ENCODE results near the gene ZSWIM5. TPM values are rescaled to one million over a fixed set of nuclear protein-coding genes. Genes with fewer than 3 reads are reported as not detected.
"Not testable (repeated sequence)": the region's sequence is repeated elsewhere in the genome, so short reads cannot be mapped to it uniquely, and the experiment has no call there.

ZSWIM5 gene
- total RNA-seq, 1 donor from 2014 or later, result 0.79 TPM

GRCh38 chr1:45116820-45117219 is 89.6 kb downstream of the ZSWIM5 start:
- Mint-ChIP-seq H3K9me3 (ENCODE audit: unreplicated experiment) (peaks cover 4% of the 10 kb centered on the region), H3K36me3 (ENCODE audit: low read depth, unreplicated experiment) (no peaks in the 10 kb centered on the region), H3K4me3 (ENCODE audit: unreplicated experiment) (no peak overlapping the region), H3K27me3 (ENCODE audit: low read depth, unreplicated experiment) (no peaks in the 10 kb centered on the region), H3K27ac (ENCODE audit: unreplicated experiment) (no peak overlapping the region), H3K4me1 (ENCODE audit: low read depth, unreplicated experiment) (no peaks in the 10 kb centered on the region)
- Histone ChIP-seq H3K4me3 (ENCODE audit: insufficient read depth, low read depth, low read length) (no peak overlapping the region), H2AFZ (ENCODE audit: low read depth, low read length) (no peak overlapping the region), H3K4me1 (ENCODE audit: insufficient read depth, low read length) (no peaks in the 10 kb centered on the region), H3K4me2 (ENCODE audit: low read length) (no peak overlapping the region), H3K9ac (ENCODE audit: low read length) (no peak overlapping the region), H3K27me3 (ENCODE audit: insufficient read depth, low read length) (no peaks in the 10 kb centered on the region), H3K79me2 (ENCODE audit: insufficient read depth, low read length) (no peaks in the 10 kb centered on the region), H3K36me3 (ENCODE audit: insufficient read depth, low read length) (no peaks in the 10 kb centered on the region), H3K27ac (ENCODE audit: low read depth, low read length) (no peak overlapping the region), H3K9me3 (ENCODE audit: insufficient read depth, low read depth, low read length) (no peaks in the 10 kb centered on the region), H4K20me1 (ENCODE audit: insufficient read depth, low read length) (no peaks in the 10 kb centered on the region)
- DNase-seq (ENCODE audit: low read depth), result no peak
- TF ChIP-seq, protein P1, sequence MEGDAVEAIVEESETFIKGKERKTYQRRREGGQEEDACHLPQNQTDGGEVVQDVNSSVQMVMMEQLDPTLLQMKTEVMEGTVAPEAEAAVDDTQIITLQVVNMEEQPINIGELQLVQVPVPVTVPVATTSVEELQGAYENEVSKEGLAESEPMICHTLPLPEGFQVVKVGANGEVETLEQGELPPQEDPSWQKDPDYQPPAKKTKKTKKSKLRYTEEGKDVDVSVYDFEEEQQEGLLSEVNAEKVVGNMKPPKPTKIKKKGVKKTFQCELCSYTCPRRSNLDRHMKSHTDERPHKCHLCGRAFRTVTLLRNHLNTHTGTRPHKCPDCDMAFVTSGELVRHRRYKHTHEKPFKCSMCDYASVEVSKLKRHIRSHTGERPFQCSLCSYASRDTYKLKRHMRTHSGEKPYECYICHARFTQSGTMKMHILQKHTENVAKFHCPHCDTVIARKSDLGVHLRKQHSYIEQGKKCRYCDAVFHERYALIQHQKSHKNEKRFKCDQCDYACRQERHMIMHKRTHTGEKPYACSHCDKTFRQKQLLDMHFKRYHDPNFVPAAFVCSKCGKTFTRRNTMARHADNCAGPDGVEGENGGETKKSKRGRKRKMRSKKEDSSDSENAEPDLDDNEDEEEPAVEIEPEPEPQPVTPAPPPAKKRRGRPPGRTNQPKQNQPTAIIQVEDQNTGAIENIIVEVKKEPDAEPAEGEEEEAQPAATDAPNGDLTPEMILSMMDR (IDR thresholded peaks at IDR 0.05; ENCODE audit: insufficient read depth, low read depth, low read length), result no peak
- TF ChIP-seq EZH2 (IDR thresholded peaks at IDR 0.05; ENCODE audit: insufficient read depth, low read length), result no peak
- FAIRE-seq, result no peak

DNA sequence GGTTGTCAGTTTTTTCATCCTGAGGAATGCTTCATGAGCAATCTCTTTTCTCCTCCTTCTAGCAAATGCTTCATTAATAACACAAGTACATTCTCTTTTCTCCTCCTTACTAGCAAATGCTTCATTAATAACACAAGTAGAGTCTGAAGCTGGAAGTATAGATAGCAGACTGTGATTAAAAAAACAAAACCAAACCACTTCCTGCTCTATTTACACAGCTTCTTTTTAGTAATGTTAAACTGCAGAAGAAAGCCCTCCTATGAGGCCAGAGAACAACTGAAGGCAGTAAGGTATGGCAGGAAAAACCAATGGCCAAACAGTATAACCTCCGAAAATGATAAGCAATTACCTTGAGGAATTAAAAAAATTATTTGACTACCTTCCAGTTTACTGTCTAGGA is 90.1 kb downstream of the ZSWIM5 start:
- Histone ChIP-seq H2AFZ (ENCODE audit: low read depth, low read length) (no peak overlapping the region), H4K20me1 (ENCODE audit: insufficient read depth, low read length) (no peaks in the 10 kb centered on the region), H3K27ac (ENCODE audit: low read depth, low read length) (no peak overlapping the region), H3K79me2 (ENCODE audit: insufficient read depth, low read length) (no peaks in the 10 kb centered on the region), H3K4me3 (ENCODE audit: insufficient read depth, low read depth, low read length) (no peak overlapping the region), H3K36me3 (ENCODE audit: insufficient read depth, low read length) (no peaks in the 10 kb centered on the region), H3K27me3 (ENCODE audit: insufficient read depth, low read length) (no peaks in the 10 kb centered on the region), H3K9me3 (ENCODE audit: insufficient read depth, low read depth, low read length) (no peaks in the 10 kb centered on the region), H3K9ac (ENCODE audit: low read length) (no peak overlapping the region), H3K4me2 (ENCODE audit: low read length) (no peak overlapping the region), H3K4me1 (ENCODE audit: insufficient read depth, low read length) (no peaks in the 10 kb centered on the region)
- Mint-ChIP-seq H3K4me1 (ENCODE audit: low read depth, unreplicated experiment) (no peaks in the 10 kb centered on the region), H3K27me3 (ENCODE audit: low read depth, unreplicated experiment) (no peaks in the 10 kb centered on the region), H3K27ac (ENCODE audit: unreplicated experiment) (no peak overlapping the region), H3K36me3 (ENCODE audit: low read depth, unreplicated experiment) (no peaks in the 10 kb centered on the region), H3K9me3 (ENCODE audit: unreplicated experiment) (peaks cover 4% of the 10 kb centered on the region), H3K4me3 (ENCODE audit: unreplicated experiment) (no peak overlapping the region)
- DNase-seq (ENCODE audit: low read depth) (no peak), FAIRE-seq (no peak)
- TF ChIP-seq, protein P1 (IDR thresholded peaks at IDR 0.05; ENCODE audit: insufficient read depth, low read depth, low read length), result no peak
- no peak for TF ChIP-seq EZH2 (IDR thresholded peaks at IDR 0.05; ENCODE audit: insufficient read depth, low read length)

- H3K4me1 Mint-ChIP-seq (ENCODE audit: low read depth, unreplicated experiment); H3K27ac Mint-ChIP-seq (ENCODE audit: unreplicated experiment); H3K36me3 Mint-ChIP-seq (ENCODE audit: low read depth, unreplicated experiment): not testable (repeated sequence)
These were observed 91.2 kb downstream of the ZSWIM5 start for GRCh38 chr1:45115198-45115597.

More at GRCh38 chr1:45115198-45115597, 91.2 kb downstream of the ZSWIM5 start:
- H3K27me3 ChIP-seq (ENCODE audit: insufficient read depth, low read length); H2AFZ ChIP-seq (ENCODE audit: low read depth, low read length); H3K27me3 Mint-ChIP-seq (ENCODE audit: low read depth, unreplicated experiment); H3K27ac ChIP-seq (ENCODE audit: low read depth, low read length); H4K20me1 ChIP-seq (ENCODE audit: insufficient read depth, low read length); FAIRE-seq; H3K9me3 Mint-ChIP-seq (ENCODE audit: unreplicated experiment); H3K4me3 Mint-ChIP-seq (ENCODE audit: unreplicated experiment); H3K36me3 ChIP-seq (ENCODE audit: insufficient read depth, low read length); DNase-seq (ENCODE audit: low read depth); H3K9me3 ChIP-seq (ENCODE audit: insufficient read depth, low read depth, low read length); H3K4me2 ChIP-seq (ENCODE audit: low read length); H3K4me1 ChIP-seq (ENCODE audit: insufficient read depth, low read length); H3K4me3 ChIP-seq (ENCODE audit: insufficient read depth, low read depth, low read length); H3K9ac ChIP-seq (ENCODE audit: low read length); H3K79me2 ChIP-seq (ENCODE audit: insufficient read depth, low read length): not testable (repeated sequence)

All from astrocyte (in vitro differentiated cells and primary cell).